ENCODE data around the gene PCDH9. TPM values are rescaled to one million over a fixed set of nuclear protein-coding genes. Genes with fewer than 3 reads are reported as not detected.

PCDH9 gene
- total and polyA plus RNA-seq, 2 of the 13 experiments (the other 11 are each of a cell fraction or from before 2014, with no cell fraction given) = 0.09 TPM; not detected in 1

GRCh38 chr13:67078062-67078461 is 152.1 kb downstream of the PCDH9 start (continued):
- TF ChIP-seq ZSCAN31 (CRISPR knock-in tag; IDR thresholded peaks at IDR 0.05; ENCODE audit: low read depth) = no peak

GRCh38 chr13:67077132-67077531 is 153.0 kb downstream of the PCDH9 start:
- intact Hi-C loops (cut with micrococcal nuclease; ENCODE audit: unreplicated experiment) (no loop called here), in situ Hi-C loops (cut with HindIII; ENCODE audit: extremely low pct_ligation_motif_present, low pct_unique_long_range_greater_than_20kb) (no loop called here)
- H4K20me1 ChIP-seq (ENCODE audit: insufficient read depth, low read length) = no peaks in the 10 kb centered on the region
- ChIA-PET CTCF (ENCODE audit: low intra/inter-chr PET ratio, low total read pairs) (no interaction called here), POLR2A (no interaction called here)
- H3K36me3 ChIP-seq (replicated peaks in 1 of 2; ENCODE audit: control insufficient read depth in 1 of 2, insufficient read depth in 2 of 2, low read length in 2 of 2) = no peaks in the 10 kb centered on the region
- H3K9ac ChIP-seq (ENCODE audit: insufficient read depth, low read depth, low read length) = no peak overlapping the region
- no peak overlapping the region for H3K27ac ChIP-seq (ENCODE audit: extremely low read length, insufficient read depth, low read length)
- no TSS peak for BruUV-seq (replicated peaks)
- no peaks in the 10 kb centered on the region for H3K79me2 ChIP-seq (ENCODE audit: insufficient read depth, low read length)
- H3K27me3 ChIP-seq (ENCODE audit: control insufficient read depth in 1 of 2, insufficient read depth in 2 of 2, low read length in 2 of 2) = no peaks in the 10 kb centered on the region
- no peaks in the 10 kb centered on the region for H3K9me3 ChIP-seq (ENCODE audit: low read length)
- TF ChIP-seq, protein P1, sequence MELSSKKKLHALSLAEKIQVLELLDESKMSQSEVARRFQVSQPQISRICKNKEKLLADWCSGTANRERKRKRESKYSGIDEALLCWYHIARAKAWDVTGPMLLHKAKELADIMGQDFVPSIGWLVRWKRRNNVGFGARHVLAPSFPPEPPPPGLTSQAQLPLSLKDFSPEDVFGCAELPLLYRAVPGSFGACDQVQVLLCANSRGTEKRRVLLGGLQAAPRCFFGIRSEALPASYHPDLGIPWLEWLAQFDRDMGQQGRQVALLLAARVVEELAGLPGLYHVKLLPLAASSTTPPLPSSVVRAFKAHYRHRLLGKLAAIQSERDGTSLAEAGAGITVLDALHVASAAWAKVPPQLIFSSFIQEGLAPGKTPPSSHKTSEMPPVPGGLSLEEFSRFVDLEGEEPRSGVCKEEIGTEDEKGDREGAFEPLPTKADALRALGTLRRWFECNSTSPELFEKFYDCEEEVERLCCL (CRISPR knock-in tag; IDR thresholded peaks at IDR 0.05; ENCODE audit: borderline replicate concordance) = no peak
- no peak for TF ChIP-seq ZFP36 (IDR thresholded peaks at IDR 0.05; ENCODE audit: borderline replicate concordance, low read depth, low read length, partially characterized antibody)
- no peaks in the 10 kb centered on the region for H3K4me1 ChIP-seq (ENCODE audit: insufficient read depth, low read length)
- DNase-seq (ENCODE audit: low spot score) (no peak), ATAC-seq (peak; percentile 55; the same call in 2 of the 3 replicates), FAIRE-seq (no peak)
- no peak overlapping the region for H3K4me2 ChIP-seq (ENCODE audit: low read depth, low read length)
- H3K4me3 ChIP-seq (replicated peaks in 1 of 3; ENCODE audit: insufficient read depth in 1 of 3, low read depth in 2 of 3, low read length in 3 of 3) = no peak overlapping the region
- no peak overlapping the region for H2AFZ ChIP-seq (ENCODE audit: low read length)

DNA sequence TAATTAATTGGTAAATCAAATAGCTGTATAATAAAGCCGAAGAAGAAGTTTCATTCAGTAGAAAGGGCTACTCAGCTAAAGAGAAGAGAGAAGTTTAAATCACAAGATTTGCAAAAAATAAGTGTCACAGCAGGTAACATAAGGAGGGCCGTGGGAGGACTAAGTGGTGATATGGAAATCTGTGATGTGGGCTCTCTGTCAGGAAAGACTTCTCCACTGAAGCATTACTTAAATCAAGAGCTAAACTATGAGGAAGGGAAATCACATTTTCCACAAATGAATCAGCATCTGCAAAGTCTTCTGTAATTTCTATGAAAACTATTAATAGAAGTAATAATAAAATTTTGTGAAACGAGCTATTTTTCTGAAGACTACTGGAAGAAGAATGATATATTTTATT is 153.8 kb downstream of the PCDH9 start:
- no peaks in the 10 kb centered on the region for H3K27me3 ChIP-seq (ENCODE audit: control insufficient read depth in 1 of 2, insufficient read depth in 2 of 2, low read length in 2 of 2)
- TF ChIP-seq ARHGAP35 (CRISPR knock-in tag; IDR thresholded peaks at IDR 0.05; ENCODE audit: borderline replicate concordance) = no peak
- TF ChIP-seq ZFP62 (CRISPR knock-in tag; IDR thresholded peaks at IDR 0.05) = no peak
- no peak for TF ChIP-seq RORA (CRISPR knock-in tag; IDR thresholded peaks at IDR 0.05)
- TF ChIP-seq ZFP90 (CRISPR knock-in tag; IDR thresholded peaks at IDR 0.05; ENCODE audit: borderline replicate concordance) = no peak
- no peak for TF ChIP-seq SMARCC2 (IDR thresholded peaks at IDR 0.05)
- TF ChIP-seq MIXL1 (CRISPR knock-in tag; IDR thresholded peaks at IDR 0.05) = no peak
- no peak for TF ChIP-seq ZNF558 (CRISPR knock-in tag; IDR thresholded peaks at IDR 0.05; ENCODE audit: borderline replicate concordance)
- no peak overlapping the region for H3K27ac ChIP-seq (ENCODE audit: extremely low read length, insufficient read depth, low read length)
- no peaks in the 10 kb centered on the region for H3K4me1 ChIP-seq (ENCODE audit: insufficient read depth, low read length)
- WGBS (ENCODE audit: low lambda C conversion rate) = 5% methylated on average over 3 of the region's 3 CpGs
- no peak overlapping the region for H3K9ac ChIP-seq (ENCODE audit: insufficient read depth, low read depth, low read length)
- DNase-seq (ENCODE audit: low spot score) = no peak
- no TSS peak for BruUV-seq (replicated peaks)
- FAIRE-seq = no peak
- no peak overlapping the region for H3K4me2 ChIP-seq (ENCODE audit: low read depth, low read length)
- H3K9me3 ChIP-seq (ENCODE audit: low read length) = no peaks in the 10 kb centered on the region
- POLR2A ChIA-PET = no interaction called here
- no peak overlapping the region for H2AFZ ChIP-seq (ENCODE audit: low read length)
- no peak overlapping the region for H3K4me3 ChIP-seq (replicated peaks in 1 of 3; ENCODE audit: insufficient read depth in 1 of 3, low read depth in 2 of 3, low read length in 3 of 3)
- CTCF ChIA-PET (ENCODE audit: low intra/inter-chr PET ratio, low total read pairs) = no interaction called here
- H4K20me1 ChIP-seq (ENCODE audit: insufficient read depth, low read length) = no peaks in the 10 kb centered on the region
- intact Hi-C loops (cut with micrococcal nuclease; ENCODE audit: unreplicated experiment) (no loop called here), in situ Hi-C loops (cut with HindIII; ENCODE audit: extremely low pct_ligation_motif_present, low pct_unique_long_range_greater_than_20kb) (no loop called here)
- ATAC-seq = no peak
- no peaks in the 10 kb centered on the region for H3K79me2 ChIP-seq (ENCODE audit: insufficient read depth, low read length)
- no peaks in the 10 kb centered on the region for H3K36me3 ChIP-seq (replicated peaks in 1 of 2; ENCODE audit: control insufficient read depth in 1 of 2, insufficient read depth in 2 of 2, low read length in 2 of 2)
